ENCODE data around the gene PID1.

PID1 gene

DNA sequence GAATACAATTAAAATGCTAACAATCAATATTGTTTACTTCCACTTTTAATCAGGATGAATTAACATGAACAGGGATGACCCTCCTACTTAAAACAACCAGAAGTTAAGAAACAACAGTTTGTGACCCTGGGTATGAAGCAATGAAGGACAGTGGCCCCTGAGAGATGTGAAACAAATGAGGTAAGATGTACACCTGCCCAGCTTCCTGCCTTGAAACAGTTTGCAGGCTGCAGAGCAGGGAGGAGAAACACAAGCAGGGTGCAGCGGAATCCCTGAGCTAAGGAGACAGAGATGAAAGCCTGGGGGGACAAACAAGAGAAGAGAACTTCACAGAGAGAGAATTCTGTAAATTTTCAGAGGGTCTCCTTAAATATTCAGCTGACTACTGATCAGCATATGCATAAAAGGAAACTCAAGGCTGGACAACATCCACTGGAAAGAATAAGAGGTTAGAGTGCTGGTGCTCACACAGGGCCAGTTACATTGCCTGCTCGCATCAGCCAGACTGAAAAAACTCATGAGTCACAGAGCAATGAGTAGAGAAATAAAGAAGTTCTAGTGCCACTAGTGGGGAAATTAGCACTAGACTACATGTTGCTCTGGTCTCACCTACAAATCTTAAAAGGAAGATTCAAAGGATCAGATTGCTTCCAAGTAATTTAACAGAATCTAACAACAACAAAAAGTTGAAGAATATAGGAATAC, 106.4 kb downstream of the PID1 start:
- H3K4me3 ChIP-seq (ENCODE audit: low read depth, low read length): no peak overlapping the region
- DNase-seq (ENCODE audit: low read depth): no peak
- in situ Hi-C loops (cut with HindIII; ENCODE audit: low sequenced_read_pairs): no loop called here
- TF ChIP-seq, protein P1, sequence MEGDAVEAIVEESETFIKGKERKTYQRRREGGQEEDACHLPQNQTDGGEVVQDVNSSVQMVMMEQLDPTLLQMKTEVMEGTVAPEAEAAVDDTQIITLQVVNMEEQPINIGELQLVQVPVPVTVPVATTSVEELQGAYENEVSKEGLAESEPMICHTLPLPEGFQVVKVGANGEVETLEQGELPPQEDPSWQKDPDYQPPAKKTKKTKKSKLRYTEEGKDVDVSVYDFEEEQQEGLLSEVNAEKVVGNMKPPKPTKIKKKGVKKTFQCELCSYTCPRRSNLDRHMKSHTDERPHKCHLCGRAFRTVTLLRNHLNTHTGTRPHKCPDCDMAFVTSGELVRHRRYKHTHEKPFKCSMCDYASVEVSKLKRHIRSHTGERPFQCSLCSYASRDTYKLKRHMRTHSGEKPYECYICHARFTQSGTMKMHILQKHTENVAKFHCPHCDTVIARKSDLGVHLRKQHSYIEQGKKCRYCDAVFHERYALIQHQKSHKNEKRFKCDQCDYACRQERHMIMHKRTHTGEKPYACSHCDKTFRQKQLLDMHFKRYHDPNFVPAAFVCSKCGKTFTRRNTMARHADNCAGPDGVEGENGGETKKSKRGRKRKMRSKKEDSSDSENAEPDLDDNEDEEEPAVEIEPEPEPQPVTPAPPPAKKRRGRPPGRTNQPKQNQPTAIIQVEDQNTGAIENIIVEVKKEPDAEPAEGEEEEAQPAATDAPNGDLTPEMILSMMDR (IDR thresholded peaks at IDR 0.05; ENCODE audit: low read depth, low read length, missing control alignments): no peak

DNA sequence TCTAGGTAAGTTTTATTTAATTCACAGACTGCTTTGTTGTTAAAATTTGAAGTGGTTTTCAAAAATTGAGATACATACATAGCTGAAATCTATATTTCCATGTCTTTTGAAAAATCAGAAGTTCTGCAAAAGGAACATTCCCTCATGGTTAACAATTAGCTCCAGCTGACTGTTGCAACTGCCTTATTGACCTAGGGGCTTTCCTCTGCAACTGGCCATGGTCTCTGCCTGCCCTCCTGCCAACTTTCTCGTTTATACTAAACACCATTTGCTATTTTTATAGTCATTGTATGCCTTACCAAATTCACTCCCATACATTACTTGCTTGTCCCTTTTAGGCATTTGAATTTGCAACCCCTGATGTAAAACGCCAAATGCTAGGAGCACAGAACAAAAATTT, 107.2 kb downstream of the PID1 start:
- in situ Hi-C loops (cut with HindIII; ENCODE audit: low sequenced_read_pairs): no loop called here

DNA sequence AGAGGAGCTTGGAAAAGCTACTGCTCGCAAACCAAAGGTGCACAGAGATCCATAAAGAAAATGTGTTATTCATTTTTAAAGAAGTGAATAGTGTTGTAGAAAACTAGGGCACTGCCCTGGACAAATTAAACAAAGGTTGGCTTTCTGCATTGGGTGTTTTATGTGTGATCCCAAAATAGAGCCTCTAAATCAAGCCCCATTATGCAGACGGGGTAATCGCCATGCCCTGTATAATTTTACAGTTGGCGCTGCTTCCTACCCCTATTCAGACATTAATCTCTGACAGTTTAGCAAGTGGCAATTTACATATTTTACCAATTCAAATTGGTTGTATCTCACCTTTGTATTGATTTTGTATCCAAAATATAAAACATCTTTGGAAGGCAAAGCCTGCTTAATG, 109.1 kb downstream of the PID1 start:
- TF ChIP-seq, protein P1 (IDR thresholded peaks at IDR 0.05; ENCODE audit: low read depth, low read length, missing control alignments): no peak
- no peak for DNase-seq (ENCODE audit: low read depth)
- in situ Hi-C loops (cut with HindIII; ENCODE audit: low sequenced_read_pairs): no loop called here
- H3K4me3 ChIP-seq (ENCODE audit: low read depth, low read length): no peak overlapping the region

More for the DNA sequence above, 107.2 kb downstream of the PID1 start:
- DNase-seq (ENCODE audit: low read depth): no peak
- TF ChIP-seq, protein P1 (IDR thresholded peaks at IDR 0.05; ENCODE audit: low read depth, low read length, missing control alignments): no peak
- H3K4me3 ChIP-seq (ENCODE audit: low read depth, low read length): no peak overlapping the region

DNA sequence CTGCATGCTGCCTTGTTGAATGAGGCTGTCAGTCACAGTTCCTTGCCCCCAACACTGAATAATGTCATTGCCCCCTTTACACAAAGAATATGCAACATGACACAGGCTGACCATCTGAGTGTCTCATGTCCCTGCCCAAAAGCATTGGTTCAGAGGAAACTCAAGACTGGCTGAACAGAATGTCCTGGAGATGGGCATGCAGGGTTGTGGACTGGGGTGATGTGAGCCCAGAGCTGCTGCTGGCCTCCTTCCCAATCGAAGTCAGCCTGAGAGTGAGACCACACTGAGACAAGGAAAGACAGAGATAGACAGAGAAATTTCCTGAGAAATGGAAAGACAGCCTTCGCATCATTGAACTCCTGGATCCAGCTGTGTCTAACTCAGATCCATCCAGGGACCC, 110.1 kb downstream of the PID1 start:
- no peak for DNase-seq (ENCODE audit: low read depth)
- in situ Hi-C loops (cut with HindIII; ENCODE audit: low sequenced_read_pairs): no loop called here
- TF ChIP-seq, protein P1 (IDR thresholded peaks at IDR 0.05; ENCODE audit: low read depth, low read length, missing control alignments): no peak
- no peak overlapping the region for H3K4me3 ChIP-seq (ENCODE audit: low read depth, low read length)

DNA sequence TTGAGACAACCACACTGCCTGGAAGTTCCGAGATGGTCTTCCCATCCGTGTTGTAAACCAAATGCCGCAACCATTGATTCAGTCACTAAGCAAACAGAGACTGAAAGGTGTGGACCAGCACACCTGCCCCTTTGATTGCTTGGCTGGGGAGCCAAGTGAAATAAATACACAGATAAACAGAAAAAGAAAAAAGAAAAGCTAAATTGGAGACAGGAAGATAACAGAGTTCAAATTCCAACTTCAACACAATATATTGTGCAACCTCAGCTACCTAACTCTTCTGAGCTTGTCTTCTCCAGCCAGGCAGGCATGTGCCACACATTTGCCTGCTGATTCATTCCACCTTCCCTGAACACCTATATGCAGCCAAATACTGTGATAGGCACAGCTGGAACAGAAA, 110.9 kb downstream of the PID1 start:
- H3K4me3 ChIP-seq (ENCODE audit: low read depth, low read length): no peak overlapping the region
- in situ Hi-C loops (cut with HindIII; ENCODE audit: low sequenced_read_pairs): no loop called here
- TF ChIP-seq, protein P1 (IDR thresholded peaks at IDR 0.05; ENCODE audit: low read depth, low read length, missing control alignments): no peak
- DNase-seq (ENCODE audit: low read depth): no peak

DNA sequence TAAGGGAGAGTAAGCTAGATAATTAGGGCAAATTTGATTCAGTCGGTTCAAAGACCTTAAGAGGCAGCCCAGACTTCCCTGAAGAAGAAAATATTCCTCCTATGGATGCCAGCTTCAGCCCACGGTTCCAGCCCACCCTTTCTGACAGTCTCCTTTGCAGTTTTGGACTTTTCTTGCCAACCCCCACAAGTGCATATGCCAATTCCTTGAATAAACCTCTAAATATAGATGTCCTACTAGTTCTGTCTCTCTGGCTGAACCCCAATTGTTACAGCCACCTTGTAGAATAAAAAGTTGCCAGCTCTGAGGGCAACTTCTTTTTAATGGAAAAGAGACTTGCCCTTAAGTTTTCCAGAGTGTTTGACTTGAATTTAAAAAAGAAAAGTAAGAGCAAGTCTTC, 111.7 kb downstream of the PID1 start:
- H3K4me3 ChIP-seq (ENCODE audit: low read depth, low read length): no peak overlapping the region
- in situ Hi-C loops (cut with HindIII; ENCODE audit: low sequenced_read_pairs): no loop called here
- TF ChIP-seq, protein P1 (IDR thresholded peaks at IDR 0.05; ENCODE audit: low read depth, low read length, missing control alignments): no peak
- DNase-seq (ENCODE audit: low read depth): no peak

All from astrocyte of the cerebellum (primary cell).